Neural crest cell (in vitro differentiated cells): ENCODE results near the gene B4GALT2. TPM values are rescaled to one million over a fixed set of nuclear protein-coding genes. Genes with fewer than 3 reads are reported as not detected.
A peak's percentile ranks its signal among the peaks of the same experiment; 100 is the strongest.

Experiments
- DNase-seq: peaks from one replicate; pipeline ENCODE4 v3.0.0; 2021; ENCODE audit warnings: low read depth, mixed read lengths, low spot score
- H3K27ac Mint-ChIP-seq: one replicate; pipeline ENCODE4 v1.8.0; 2021; ENCODE audit warnings: mild to moderate bottlenecking, mixed read lengths; ENCODE audit not compliant: unreplicated experiment
- H3K27me3 Mint-ChIP-seq: 2 replicates; pipeline ENCODE4 v1.8.0; 2021; ENCODE audit warnings: low read depth, mild to moderate bottlenecking, mixed read lengths
- H3K36me3 Mint-ChIP-seq: 2 replicates; pipeline ENCODE4 v1.8.0; 2021; ENCODE audit warnings: low read depth, mild to moderate bottlenecking, mixed read lengths
- H3K4me1 Mint-ChIP-seq: 2 replicates; pipeline ENCODE4 v1.8.0; 2021; ENCODE audit warnings: mixed read lengths
- H3K4me3 Mint-ChIP-seq: one replicate; pipeline ENCODE4 v1.8.0; 2021; ENCODE audit warnings: mild to moderate bottlenecking, mixed read lengths
- H3K9me3 Mint-ChIP-seq: 2 replicates; pipeline ENCODE4 v1.8.0; 2021; ENCODE audit warnings: mixed read lengths
- total RNA-seq: library from RNA; stranded (reverse); gene quantifications from 2 replicates; pipeline ENCODE4 v1.2.1, GENCODE V29; 2021
- TF ChIP-seq, protein P1 (sequence below): fragments of 200-600 bp; sonication (generic); conservative IDR thresholded peaks from 2 replicates; pipeline ENCODE4 v1.5.0; 2021; ENCODE audit warnings: antibody characterized with exemption, mild to moderate bottlenecking

B4GALT2 gene
- total RNA-seq, 1 donor from 2014 or later = 88.7 TPM

DNA sequence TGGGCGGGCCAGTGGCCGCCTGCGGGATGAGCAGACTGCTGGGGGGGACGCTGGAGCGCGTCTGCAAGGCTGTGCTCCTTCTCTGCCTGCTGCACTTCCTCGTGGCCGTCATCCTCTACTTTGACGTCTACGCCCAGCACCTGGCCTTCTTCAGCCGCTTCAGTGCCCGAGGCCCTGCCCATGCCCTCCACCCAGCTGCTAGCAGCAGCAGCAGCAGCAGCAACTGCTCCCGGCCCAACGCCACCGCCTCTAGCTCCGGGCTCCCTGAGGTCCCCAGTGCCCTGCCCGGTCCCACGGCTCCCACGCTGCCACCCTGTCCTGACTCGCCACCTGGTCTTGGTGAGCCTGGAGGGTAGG is 2.1 kb downstream of the B4GALT2 start:
- H3K4me3 Mint-ChIP-seq = peak overlapping the region; percentile 70
- TF ChIP-seq, protein P1, sequence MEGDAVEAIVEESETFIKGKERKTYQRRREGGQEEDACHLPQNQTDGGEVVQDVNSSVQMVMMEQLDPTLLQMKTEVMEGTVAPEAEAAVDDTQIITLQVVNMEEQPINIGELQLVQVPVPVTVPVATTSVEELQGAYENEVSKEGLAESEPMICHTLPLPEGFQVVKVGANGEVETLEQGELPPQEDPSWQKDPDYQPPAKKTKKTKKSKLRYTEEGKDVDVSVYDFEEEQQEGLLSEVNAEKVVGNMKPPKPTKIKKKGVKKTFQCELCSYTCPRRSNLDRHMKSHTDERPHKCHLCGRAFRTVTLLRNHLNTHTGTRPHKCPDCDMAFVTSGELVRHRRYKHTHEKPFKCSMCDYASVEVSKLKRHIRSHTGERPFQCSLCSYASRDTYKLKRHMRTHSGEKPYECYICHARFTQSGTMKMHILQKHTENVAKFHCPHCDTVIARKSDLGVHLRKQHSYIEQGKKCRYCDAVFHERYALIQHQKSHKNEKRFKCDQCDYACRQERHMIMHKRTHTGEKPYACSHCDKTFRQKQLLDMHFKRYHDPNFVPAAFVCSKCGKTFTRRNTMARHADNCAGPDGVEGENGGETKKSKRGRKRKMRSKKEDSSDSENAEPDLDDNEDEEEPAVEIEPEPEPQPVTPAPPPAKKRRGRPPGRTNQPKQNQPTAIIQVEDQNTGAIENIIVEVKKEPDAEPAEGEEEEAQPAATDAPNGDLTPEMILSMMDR = no peak
- no peaks in the 10 kb centered on the region for H3K9me3 Mint-ChIP-seq
- DNase-seq = no peak
- peaks cover 18% of the 10 kb centered on the region for H3K36me3 Mint-ChIP-seq
- no peaks in the 10 kb centered on the region for H3K27me3 Mint-ChIP-seq
- no peak overlapping the region for H3K27ac Mint-ChIP-seq
- H3K4me1 Mint-ChIP-seq = peaks cover 49% of the 10 kb centered on the region

DNA sequence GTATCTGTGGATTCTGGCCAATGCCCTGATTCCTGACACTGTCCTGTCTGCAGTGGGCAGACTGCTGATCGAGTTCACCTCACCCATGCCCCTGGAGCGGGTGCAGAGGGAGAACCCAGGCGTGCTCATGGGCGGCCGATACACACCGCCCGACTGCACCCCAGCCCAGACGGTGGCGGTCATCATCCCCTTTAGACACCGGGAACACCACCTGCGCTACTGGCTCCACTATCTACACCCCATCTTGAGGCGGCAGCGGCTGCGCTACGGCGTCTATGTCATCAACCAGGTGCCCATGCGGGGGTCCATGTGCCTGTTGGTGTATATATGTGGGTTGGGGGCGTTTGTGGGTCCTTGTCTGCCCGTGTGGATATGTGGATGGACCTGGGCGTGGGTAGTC is 2.6 kb downstream of the B4GALT2 start:
- TF ChIP-seq, protein P1 = no peak
- H3K4me1 Mint-ChIP-seq = peaks cover 44% of the 10 kb centered on the region
- H3K27me3 Mint-ChIP-seq = no peaks in the 10 kb centered on the region
- peak overlapping the region; percentile 70 for H3K4me3 Mint-ChIP-seq
- no peak for DNase-seq
- H3K27ac Mint-ChIP-seq = no peak overlapping the region
- H3K9me3 Mint-ChIP-seq = no peaks in the 10 kb centered on the region
- peaks cover 18% of the 10 kb centered on the region for H3K36me3 Mint-ChIP-seq

DNA sequence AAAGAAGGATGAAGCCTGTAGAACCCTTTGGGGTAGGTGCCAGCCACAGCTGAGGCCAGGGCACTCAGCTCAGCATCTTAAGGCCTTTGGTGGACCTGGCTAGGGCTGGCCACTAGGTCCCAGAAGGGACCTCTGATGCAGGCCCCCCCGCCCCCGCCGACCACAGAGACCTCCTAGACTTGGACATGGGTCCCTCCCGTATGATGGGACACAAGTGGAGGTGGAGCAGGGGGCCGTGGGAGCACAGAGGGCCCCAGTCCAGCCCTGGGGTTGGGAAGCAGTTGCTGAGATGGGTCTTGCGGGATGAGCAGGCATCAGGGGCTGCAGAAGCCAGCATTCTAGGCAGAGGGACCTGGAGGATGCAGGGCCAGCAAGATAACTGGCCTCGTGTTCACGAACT is 3.2 kb downstream of the B4GALT2 start:
- H3K4me1 Mint-ChIP-seq = peaks cover 38% of the 10 kb centered on the region
- no peaks in the 10 kb centered on the region for H3K9me3 Mint-ChIP-seq
- TF ChIP-seq, protein P1 = no peak
- DNase-seq = no peak
- peaks cover 14% of the 10 kb centered on the region for H3K36me3 Mint-ChIP-seq
- H3K4me3 Mint-ChIP-seq = peak overlapping the region; percentile 70
- H3K27ac Mint-ChIP-seq = no peak overlapping the region
- H3K27me3 Mint-ChIP-seq = no peaks in the 10 kb centered on the region

DNA sequence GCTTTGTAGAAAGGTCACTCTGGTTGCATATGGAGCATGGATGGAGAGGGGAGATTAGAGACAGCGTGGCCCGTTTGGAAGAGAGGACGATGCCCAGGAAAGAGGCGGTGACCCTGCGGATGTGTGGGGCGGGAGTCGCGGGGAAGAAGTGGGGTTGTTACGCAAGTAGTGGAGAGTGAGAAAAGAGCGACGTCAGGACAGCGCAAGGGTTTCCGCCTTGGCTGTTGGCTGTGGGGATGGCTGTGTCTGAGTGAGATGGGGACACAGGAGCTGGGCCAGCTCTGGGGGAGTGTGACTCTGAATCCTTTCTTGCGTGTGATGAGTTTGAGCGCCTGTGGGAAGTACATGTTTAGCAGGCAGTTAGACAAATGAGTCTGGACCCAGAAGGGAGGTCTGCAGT is 3.8 kb downstream of the B4GALT2 start:
- no peak for DNase-seq
- Mint-ChIP-seq H3K27ac (no peak overlapping the region), H3K27me3 (no peaks in the 10 kb centered on the region), H3K36me3 (peaks cover 11% of the 10 kb centered on the region), H3K4me1 (peaks cover 32% of the 10 kb centered on the region), H3K9me3 (no peaks in the 10 kb centered on the region), H3K4me3 (peak overlapping the region; percentile 2)
- TF ChIP-seq, protein P1 = no peak

DNA sequence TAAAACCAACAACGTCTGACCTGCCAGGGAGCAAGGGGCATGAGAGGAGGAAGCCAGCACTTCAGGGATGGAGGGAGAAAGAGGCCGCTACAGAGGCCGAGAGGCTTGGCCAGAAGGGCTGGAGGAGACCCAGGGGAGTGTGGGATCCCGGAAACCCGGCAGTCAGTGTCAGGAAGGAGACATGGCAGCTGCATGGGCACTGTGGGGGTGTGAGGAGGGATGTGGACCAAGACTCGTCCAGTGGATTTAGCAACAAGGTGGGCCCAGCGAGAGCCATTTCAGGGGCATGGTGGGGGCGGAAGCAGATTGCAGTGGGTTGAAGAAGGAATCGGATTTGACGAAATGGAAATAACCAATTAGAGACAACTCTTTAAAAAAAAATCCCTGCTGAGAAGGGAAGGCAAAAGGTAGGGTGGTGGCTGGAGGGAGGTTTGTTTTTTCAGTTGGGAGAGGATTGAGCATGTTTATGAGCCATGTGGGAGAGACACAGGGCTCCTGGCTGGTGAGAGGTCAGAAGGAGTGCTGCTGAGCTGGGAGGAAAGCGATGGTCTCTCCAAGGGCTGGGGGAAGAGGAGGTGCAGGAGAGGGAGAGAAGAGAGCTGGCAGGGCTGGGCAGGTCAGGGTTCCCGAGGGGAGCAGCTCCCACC is 4.4 kb downstream of the B4GALT2 start:
- Mint-ChIP-seq H3K9me3 (no peaks in the 10 kb centered on the region), H3K27ac (no peak overlapping the region), H3K4me3 (peak overlapping the region; percentile 28), H3K27me3 (no peaks in the 10 kb centered on the region), H3K36me3 (peaks cover 11% of the 10 kb centered on the region), H3K4me1 (peaks cover 26% of the 10 kb centered on the region)
- TF ChIP-seq, protein P1 = no peak
- no peak for DNase-seq
